Right lobe of liver (tissue), 4 donors: ENCODE measurements around the gene LRRC40.
"Not testable (repeated sequence)": the region's sequence is repeated elsewhere in the genome, so short reads cannot be mapped to it uniquely, and the experiment has no call there.

Source experiments
- CTCF ChIP-seq, 4 donors: fragments of 200-600 bp in 3 of 4; fragments of 450-650 bp in 1 of 4; IDR thresholded peaks; one replicate each; pipeline versions ENCODE4 v1.5.1 to v1.8.0; 2016 to 2022; ENCODE audit warnings: antibody characterized with exemption in 4 of 4, mild to moderate bottlenecking in 2 of 4
- POLR2A ChIP-seq: fragments of 450-650 bp; IDR thresholded peaks from one replicate; pipeline ENCODE4 v1.6.1; 2017; ENCODE audit warnings: antibody characterized with exemption, mild to moderate bottlenecking
- donor health status: DM: no; HTN: no; CAD: no.
- donor health status: DM: no; HTN: no; CAD: no.
- donor health status: DM: no; HTN: yes; CAD: no.

GRCh38 chr1:70206833-70207232 lies 1.5 kb upstream of the LRRC40 start:
- not testable (repeated sequence) for TF ChIP-seq POLR2A; CTCF (IDR thresholded peaks at IDR 0.05)
